ENCODE measurements around the gene LRIG3.

GRCh38 chr12:58847901-58848600, 72.3 kb downstream of the LRIG3 start:
- TF ChIP-seq CTCF (IDR thresholded peaks at IDR 0.05; ENCODE audit: low read depth, low read length) (no peak), EZH2phosphoT487 (IDR thresholded peaks at IDR 0.05; ENCODE audit: low read depth) (no peak)

All from OCI-LY3 (cell line).